Measurements from ENCODE around the gene ONECUT1.
"Not testable (repeated sequence)": the region's sequence is repeated elsewhere in the genome, so short reads cannot be mapped to it uniquely, and the experiment has no call there.

The ONECUT1 gene

GRCh38 chr15:52790169-52790708 lies at the start of gene ONECUT1:
Gene ONECUT1 (minus strand): TSS chr15:52790336. CDS start chr15:52789884, 452 bp downstream.
- no peak for TF ChIP-seq CTCF (IDR thresholded peaks at IDR 0.05; ENCODE audit: borderline replicate concordance, insufficient read depth, low read depth, low read length)
- peak within 1 kb of the TSS; percentile 56 for H3K4me3 ChIP-seq (ENCODE audit: low read depth, low read length)

GRCh38 chr15:52834379-52834778 lies 44.2 kb upstream of the ONECUT1 start:
- H3K4me3 ChIP-seq (ENCODE audit: low read depth, low read length) = no peak overlapping the region
- TF ChIP-seq CTCF (IDR thresholded peaks at IDR 0.05; ENCODE audit: borderline replicate concordance, insufficient read depth, low read depth, low read length) = no peak

GRCh38 chr15:52824169-52824942 lies 34.2 kb upstream of the ONECUT1 start:
- not testable (repeated sequence) for H3K4me3 ChIP-seq (ENCODE audit: low read depth, low read length)

GRCh38 chr15:52822475-52822874 lies 32.3 kb upstream of the ONECUT1 start:
- no peak overlapping the region for H3K4me3 ChIP-seq (ENCODE audit: low read depth, low read length)
- TF ChIP-seq CTCF (IDR thresholded peaks at IDR 0.05; ENCODE audit: borderline replicate concordance, insufficient read depth, low read depth, low read length) = no peak

GRCh38 chr15:52819253-52819652 lies 29.1 kb upstream of the ONECUT1 start:
- no peak overlapping the region for H3K4me3 ChIP-seq (ENCODE audit: low read depth, low read length)
- no peak for TF ChIP-seq CTCF (IDR thresholded peaks at IDR 0.05; ENCODE audit: borderline replicate concordance, insufficient read depth, low read depth, low read length)

- H3K4me3 ChIP-seq (ENCODE audit: low read depth, low read length) = not testable (repeated sequence)
These were observed 25.8 kb upstream of the ONECUT1 start for GRCh38 chr15:52815899-52816298.

GRCh38 chr15:52808996-52809395 lies 18.9 kb upstream of the ONECUT1 start:
- no peak overlapping the region for H3K4me3 ChIP-seq (ENCODE audit: low read depth, low read length)
- TF ChIP-seq CTCF (IDR thresholded peaks at IDR 0.05; ENCODE audit: borderline replicate concordance, insufficient read depth, low read depth, low read length) = no peak

GRCh38 chr15:52808441-52808840 lies 18.3 kb upstream of the ONECUT1 start:
- no peak for TF ChIP-seq CTCF (IDR thresholded peaks at IDR 0.05; ENCODE audit: borderline replicate concordance, insufficient read depth, low read depth, low read length)
- no peak overlapping the region for H3K4me3 ChIP-seq (ENCODE audit: low read depth, low read length)

Data from GM12875 (cell line).